ENCODE results near the gene PDZD4. TPM values are rescaled to one million over a fixed set of nuclear protein-coding genes. Genes with fewer than 3 reads are reported as not detected.

PDZD4 gene
- total and polyA plus RNA-seq, 2 experiments from 2014 or later, result 30.5 to 230 TPM

DNA sequence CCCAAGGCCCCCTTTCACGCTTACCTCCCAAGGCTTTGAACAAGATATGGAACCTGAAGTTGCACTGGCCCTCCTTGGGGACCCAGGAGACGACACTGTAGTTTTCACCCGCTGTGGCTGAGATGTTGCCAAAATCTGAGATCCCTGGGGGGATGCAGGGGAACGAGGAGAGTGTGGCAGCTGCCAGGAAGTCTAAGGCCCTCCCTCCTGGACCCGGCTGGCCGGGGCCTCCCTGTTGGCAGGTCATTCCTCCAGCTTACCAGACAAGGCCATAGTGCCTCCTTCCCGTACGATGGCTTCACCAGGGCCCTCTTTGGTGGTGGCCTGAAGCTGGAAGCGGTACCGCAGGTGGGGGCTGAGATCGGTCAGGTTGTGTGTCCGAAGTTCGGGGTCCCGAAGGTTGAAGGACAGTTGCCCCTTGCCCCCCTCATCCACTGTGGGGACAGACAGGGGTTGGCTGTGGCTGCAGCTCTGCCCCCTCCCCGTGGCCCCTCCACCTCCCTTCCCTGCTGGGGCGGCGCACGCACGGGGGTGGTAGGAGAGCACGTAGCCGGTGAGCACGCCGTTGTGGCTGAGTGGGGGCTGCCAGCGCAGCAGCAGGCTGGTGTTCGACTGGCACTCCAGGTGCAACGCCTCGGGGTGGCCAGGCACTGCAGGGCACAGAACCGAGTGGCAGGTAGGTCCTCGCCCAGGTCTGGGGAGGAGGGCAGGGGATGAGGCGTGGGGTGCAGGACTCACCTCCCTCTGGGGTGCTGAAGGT, 34.4 kb upstream of the PDZD4 start:
- DNase-seq (ENCODE audit: low spot score), result no peak
- H3K9me3 Mint-ChIP-seq, result no peaks in the 10 kb centered on the region
- peaks cover 17% of the 10 kb centered on the region for H3K36me3 Mint-ChIP-seq (ENCODE audit: low read depth)

More for the DNA sequence above, 34.4 kb upstream of the PDZD4 start:
- Histone ChIP-seq H3K27me3 (ENCODE audit: insufficient read depth) (no peaks in the 10 kb centered on the region), H3K79me2 (replicated peaks; ENCODE audit: insufficient read depth) (no peaks in the 10 kb centered on the region), H3K4me1 (ENCODE audit: insufficient read depth) (no peaks in the 10 kb centered on the region; the same call in 1 of the 2 replicates), H3K4me3 (no peak overlapping the region), H3K36me3 (ENCODE audit: insufficient read depth) (no peaks in the 10 kb centered on the region), H3K27ac (ENCODE audit: low read depth) (no peak overlapping the region), H3F3A (replicated peaks; ENCODE audit: low read depth) (no peaks in the 10 kb centered on the region), H2AFZ (no peak overlapping the region), H3K9me2 (ENCODE audit: insufficient read depth) (no peaks in the 10 kb centered on the region), H4K20me1 (replicated peaks; ENCODE audit: insufficient read depth) (no peaks in the 10 kb centered on the region), H3K4me2 (no peak overlapping the region)
- no peak for ATAC-seq
- H3K27ac Mint-ChIP-seq, result no peak overlapping the region
- H3K4me1 Mint-ChIP-seq, result peaks cover 15% of the 10 kb centered on the region
- TF ChIP-seq, protein P1, sequence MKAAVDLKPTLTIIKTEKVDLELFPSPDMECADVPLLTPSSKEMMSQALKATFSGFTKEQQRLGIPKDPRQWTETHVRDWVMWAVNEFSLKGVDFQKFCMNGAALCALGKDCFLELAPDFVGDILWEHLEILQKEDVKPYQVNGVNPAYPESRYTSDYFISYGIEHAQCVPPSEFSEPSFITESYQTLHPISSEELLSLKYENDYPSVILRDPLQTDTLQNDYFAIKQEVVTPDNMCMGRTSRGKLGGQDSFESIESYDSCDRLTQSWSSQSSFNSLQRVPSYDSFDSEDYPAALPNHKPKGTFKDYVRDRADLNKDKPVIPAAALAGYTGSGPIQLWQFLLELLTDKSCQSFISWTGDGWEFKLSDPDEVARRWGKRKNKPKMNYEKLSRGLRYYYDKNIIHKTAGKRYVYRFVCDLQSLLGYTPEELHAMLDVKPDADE (IDR thresholded peaks at IDR 0.05), result no peak
- TF ChIP-seq POLR2AphosphoS5 (IDR thresholded peaks at IDR 0.05; ENCODE audit: low read depth), result no peak
- no peak for TF ChIP-seq ZNF114 (CRISPR knock-in tag; IDR thresholded peaks at IDR 0.05)
- no peak for TF ChIP-seq JUNB (IDR thresholded peaks at IDR 0.05; ENCODE audit: unreplicated experiment)
- TF ChIP-seq STAT1 (IDR thresholded peaks at IDR 0.05; ENCODE audit: unreplicated experiment), result no peak
- TF ChIP-seq EZH2 (IDR thresholded peaks at IDR 0.05; ENCODE audit: low read depth, unreplicated experiment), result no peak
- no peak for TF ChIP-seq ZNF462 (CRISPR knock-in tag; IDR thresholded peaks at IDR 0.05)
- peaks cover 3% of the 10 kb centered on the region for H3K27me3 Mint-ChIP-seq (ENCODE audit: insufficient read depth, low read depth, poor library complexity)
- no peak overlapping the region for H3K4me3 Mint-ChIP-seq

Data from GM23338 (cell line).